Measurements from ENCODE around the gene OSMR.

The OSMR gene

GRCh38 chr5:38845526-38846378 is at the start of gene OSMR:
Gene OSMR, plus strand, starts transcription at chr5:38846012. Its CDS starts 23,033 bp downstream, at chr5:38869045.
- DNase-seq (ENCODE audit: low spot score), result peak; percentile 95

- DNase-seq (ENCODE audit: low spot score), result no peak
These were observed 49.1 kb upstream of the OSMR start for GRCh38 chr5:38796742-38797108.

- no peak for DNase-seq (ENCODE audit: low spot score)
These were observed 48.0 kb upstream of the OSMR start for GRCh38 chr5:38797838-38798237.

- DNase-seq (ENCODE audit: low spot score), result no peak
These were observed 46.0 kb upstream of the OSMR start for GRCh38 chr5:38799556-38800377.

GRCh38 chr5:38800515-38800914 is 45.3 kb upstream of the OSMR start:
- no peak for DNase-seq (ENCODE audit: low spot score)

- DNase-seq (ENCODE audit: low spot score), result no peak
These were observed 43.7 kb upstream of the OSMR start for GRCh38 chr5:38802125-38802524.

GRCh38 chr5:38803246-38803645 is 42.6 kb upstream of the OSMR start:
- no peak for DNase-seq (ENCODE audit: low spot score)

GRCh38 chr5:38806775-38807258 is 39.0 kb upstream of the OSMR start:
- no peak for DNase-seq (ENCODE audit: low spot score)

- no peak for DNase-seq (ENCODE audit: low spot score)
These were observed 38.0 kb upstream of the OSMR start for GRCh38 chr5:38807570-38808483.

- DNase-seq (ENCODE audit: low spot score), result no peak
These were observed 37.0 kb upstream of the OSMR start for GRCh38 chr5:38808666-38809343.

- DNase-seq (ENCODE audit: low spot score), result peak; percentile 91
These were observed 36.1 kb upstream of the OSMR start for GRCh38 chr5:38809388-38810359.

- DNase-seq (ENCODE audit: low spot score), result no peak
These were observed 30.9 kb upstream of the OSMR start for GRCh38 chr5:38814879-38815278.

- no peak for DNase-seq (ENCODE audit: low spot score)
These were observed 29.5 kb upstream of the OSMR start for GRCh38 chr5:38816083-38817030.

GRCh38 chr5:38821679-38822078 is 24.1 kb upstream of the OSMR start:
- no peak for DNase-seq (ENCODE audit: low spot score)

- DNase-seq (ENCODE audit: low spot score), result no peak
These were observed 22.3 kb upstream of the OSMR start for GRCh38 chr5:38823503-38823902.

- no peak for DNase-seq (ENCODE audit: low spot score)
These were observed 21.0 kb upstream of the OSMR start for GRCh38 chr5:38824821-38825220.

- DNase-seq (ENCODE audit: low spot score), result no peak
These were observed 20.3 kb upstream of the OSMR start for GRCh38 chr5:38825494-38825893.

- no peak for DNase-seq (ENCODE audit: low spot score)
These were observed 18.3 kb upstream of the OSMR start for GRCh38 chr5:38827525-38827924.

GRCh38 chr5:38830521-38831051 is 15.2 kb upstream of the OSMR start:
- peak; percentile 85 for DNase-seq (ENCODE audit: low spot score)
